ENCODE measurements around the gene RACGAP1. TPM values are rescaled to one million over a fixed set of nuclear protein-coding genes. Genes with fewer than 3 reads are reported as not detected.

The RACGAP1 gene
- total RNA-seq, 2 experiments from 2014 or later = 172 to 179 TPM

Other genes starting within 250 kb of the RACGAP1 start
- gene NCKAP5L, start 197.1 kb downstream of the RACGAP1 start, total RNA-seq = 1 to 10 TPM; 1.1 to 1.2 TPM
- gene BCDIN3D, start 182.4 kb downstream of the RACGAP1 start, total RNA-seq = 1 to 10 TPM; 8.9 to 9.9 TPM
- under 1 TPM; 0.78 to 0.95 TPM for gene FAIM2, start 121.6 kb downstream of the RACGAP1 start, total RNA-seq
- gene AQP2, start 74.8 kb downstream of the RACGAP1 start, total RNA-seq = not detected
- not detected for gene AQP5, start 63.6 kb downstream of the RACGAP1 start, total RNA-seq
- not detected for gene AQP6, start 52.5 kb downstream of the RACGAP1 start, total RNA-seq
- gene ASIC1, start 32.1 kb upstream of the RACGAP1 start, total RNA-seq = under 1 TPM; 0.91 to 0.98 TPM
- gene SMARCD1, start 59.8 kb upstream of the RACGAP1 start, total RNA-seq = 10 to 100 TPM; 57.3 to 63.3 TPM
- under 1 TPM; 0.28 to 0.40 TPM for gene GPD1, start 78.5 kb upstream of the RACGAP1 start, total RNA-seq
- 10 to 100 TPM; 53.5 to 55.3 TPM for gene COX14, start 86.7 kb upstream of the RACGAP1 start, total RNA-seq
- 10 to 100 TPM; 48.4 to 56.3 TPM for gene CERS5, start 141.9 kb upstream of the RACGAP1 start, total RNA-seq

Data from activated CD4-positive, alpha-beta memory T cell treated with anti-CD3 and anti-CD28 coated beads, Interleukin-2, amount 10 ng/mL, durations not matched to agents 7 days and 5 days (primary cell).